ENCODE data around the gene MEG3. TPM values are rescaled to one million over a fixed set of nuclear protein-coding genes. Genes with fewer than 3 reads are reported as not detected.

The MEG3 gene
- total RNA-seq, 3 donors from 2014 or later (not counting 1 experiment from before 2014, with no cell fraction given), result 1.0 to 6.6 (median 1.9) TPM

DNA sequence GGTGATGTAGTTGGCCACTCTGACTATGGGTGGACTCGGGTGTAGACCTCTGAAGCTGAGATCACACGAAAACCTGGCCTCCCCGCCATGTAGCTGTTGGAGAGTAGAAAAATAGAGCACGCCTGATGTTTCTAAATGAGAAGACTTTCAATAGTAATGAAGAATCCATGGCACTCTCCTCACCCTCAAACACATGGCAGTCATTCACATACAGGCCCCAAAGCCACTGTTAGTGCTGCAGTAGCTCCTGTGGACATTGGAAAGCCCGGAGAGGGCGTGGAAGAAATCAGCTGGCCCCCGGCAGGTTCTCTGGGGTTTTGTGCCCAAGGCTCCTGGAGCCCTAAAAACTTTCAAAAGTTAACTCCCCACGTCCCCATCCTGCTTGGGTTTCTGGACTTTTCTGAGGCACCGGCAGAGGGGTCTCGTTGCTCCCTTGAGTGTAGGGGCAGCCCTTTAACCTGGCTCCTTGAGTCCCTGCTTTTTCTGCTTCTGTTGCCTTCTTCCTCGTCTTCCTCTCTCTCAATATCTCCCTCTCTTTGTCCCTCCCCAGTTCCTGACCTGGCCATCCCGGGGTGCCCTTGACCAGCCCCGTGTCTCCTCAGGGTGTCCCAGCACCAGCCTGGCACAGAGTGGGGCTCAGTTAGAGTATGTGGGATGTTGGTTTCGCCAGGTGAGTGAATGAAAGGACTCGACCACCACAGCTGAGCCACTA, 8.3 kb downstream of the MEG3 start:
- intact Hi-C loops (cut with micrococcal nuclease), result no loop called here
- H3K27me3 ChIP-seq (ENCODE audit: control insufficient read depth, insufficient read depth, low read length), result no peaks in the 10 kb centered on the region
- H3K4me1 ChIP-seq (ENCODE audit: control insufficient read depth, insufficient read depth, low read length), result no peaks in the 10 kb centered on the region
- H3K9me3 Mint-ChIP-seq, result no peaks in the 10 kb centered on the region
- no peaks in the 10 kb centered on the region for H3K4me1 Mint-ChIP-seq
- no peak overlapping the region for H3K4me3 Mint-ChIP-seq
- no peaks in the 10 kb centered on the region for H3K36me3 Mint-ChIP-seq
- no peak for ATAC-seq
- no peak overlapping the region for H3K27ac ChIP-seq (ENCODE audit: low read length)
- H3K9me3 ChIP-seq (ENCODE audit: control insufficient read depth, insufficient read depth, low read length), result no peaks in the 10 kb centered on the region
- no peak overlapping the region for H3K27ac Mint-ChIP-seq
- H3K27me3 Mint-ChIP-seq (ENCODE audit: low read depth in 2 of 2), result peaks cover 7 to 14% of the 10 kb centered on the region in 2 donors
- DNase-seq, result no peak
- H3K36me3 ChIP-seq (ENCODE audit: control insufficient read depth, insufficient read depth, low read length), result no peaks in the 10 kb centered on the region
- H3K4me3 ChIP-seq (ENCODE audit: low read length), result no peak overlapping the region
- TF ChIP-seq, protein P1, sequence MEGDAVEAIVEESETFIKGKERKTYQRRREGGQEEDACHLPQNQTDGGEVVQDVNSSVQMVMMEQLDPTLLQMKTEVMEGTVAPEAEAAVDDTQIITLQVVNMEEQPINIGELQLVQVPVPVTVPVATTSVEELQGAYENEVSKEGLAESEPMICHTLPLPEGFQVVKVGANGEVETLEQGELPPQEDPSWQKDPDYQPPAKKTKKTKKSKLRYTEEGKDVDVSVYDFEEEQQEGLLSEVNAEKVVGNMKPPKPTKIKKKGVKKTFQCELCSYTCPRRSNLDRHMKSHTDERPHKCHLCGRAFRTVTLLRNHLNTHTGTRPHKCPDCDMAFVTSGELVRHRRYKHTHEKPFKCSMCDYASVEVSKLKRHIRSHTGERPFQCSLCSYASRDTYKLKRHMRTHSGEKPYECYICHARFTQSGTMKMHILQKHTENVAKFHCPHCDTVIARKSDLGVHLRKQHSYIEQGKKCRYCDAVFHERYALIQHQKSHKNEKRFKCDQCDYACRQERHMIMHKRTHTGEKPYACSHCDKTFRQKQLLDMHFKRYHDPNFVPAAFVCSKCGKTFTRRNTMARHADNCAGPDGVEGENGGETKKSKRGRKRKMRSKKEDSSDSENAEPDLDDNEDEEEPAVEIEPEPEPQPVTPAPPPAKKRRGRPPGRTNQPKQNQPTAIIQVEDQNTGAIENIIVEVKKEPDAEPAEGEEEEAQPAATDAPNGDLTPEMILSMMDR (IDR thresholded peaks at IDR 0.05), result no peak
- WGBS (ENCODE audit: insufficient coverage), result 89% methylated on average over 14 of the region's 15 CpGs

DNA sequence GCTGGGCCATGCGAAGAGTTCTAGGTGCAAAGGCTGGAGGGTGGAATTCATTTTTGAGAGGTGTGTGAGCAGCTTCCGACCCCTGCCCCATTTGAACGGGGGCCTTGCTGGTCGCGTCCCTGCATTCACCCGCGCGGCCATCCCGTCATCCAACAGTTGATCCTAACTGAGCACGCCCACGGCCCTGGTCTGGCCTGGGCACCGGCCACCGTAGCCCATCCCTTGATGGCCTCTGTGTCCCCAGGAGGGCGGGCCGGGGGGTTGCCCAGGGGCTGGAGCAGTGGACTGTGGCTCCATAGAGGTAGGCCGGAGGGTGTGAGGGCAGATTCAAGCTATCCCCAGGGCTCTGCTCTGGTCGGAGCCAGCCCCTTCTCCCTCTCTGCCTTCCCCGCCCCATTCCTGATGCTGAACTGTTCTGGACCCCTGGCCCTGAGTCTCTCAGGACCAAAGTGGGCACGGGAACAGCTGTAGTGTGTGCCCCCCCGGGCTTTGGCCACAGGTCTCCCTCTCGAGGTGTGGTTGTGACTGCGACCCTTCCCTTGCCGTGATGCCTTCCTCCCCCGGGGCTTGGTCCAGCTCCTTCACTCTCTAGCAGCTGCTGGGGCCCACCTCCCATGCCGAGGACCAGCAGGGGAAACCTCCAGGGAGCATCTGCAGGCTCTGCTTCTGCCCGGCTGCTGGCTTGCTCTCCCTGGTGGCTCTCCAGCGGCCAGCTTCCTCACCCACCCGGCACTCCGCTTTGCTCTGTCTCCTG, 9.1 kb downstream of the MEG3 start:
- H3K36me3 ChIP-seq (ENCODE audit: control insufficient read depth, insufficient read depth, low read length), result no peaks in the 10 kb centered on the region
- H3K4me3 ChIP-seq (ENCODE audit: low read length), result no peak overlapping the region
- TF ChIP-seq, protein P1 (IDR thresholded peaks at IDR 0.05), result no peak
- Mint-ChIP-seq H3K9me3 (no peaks in the 10 kb centered on the region), H3K36me3 (no peaks in the 10 kb centered on the region), H3K4me1 (no peaks in the 10 kb centered on the region), H3K4me3 (no peak overlapping the region), H3K27ac (no peak overlapping the region), H3K27me3 (ENCODE audit: low read depth in 2 of 2) (peaks cover 4 to 8% of the 10 kb centered on the region in 2 donors)
- no peak overlapping the region for H3K27ac ChIP-seq (ENCODE audit: low read length)
- no peaks in the 10 kb centered on the region for H3K4me1 ChIP-seq (ENCODE audit: control insufficient read depth, insufficient read depth, low read length)
- H3K27me3 ChIP-seq (ENCODE audit: control insufficient read depth, insufficient read depth, low read length), result no peaks in the 10 kb centered on the region
- no peak for DNase-seq
- no peak for ATAC-seq
- intact Hi-C loops (cut with micrococcal nuclease), result no loop called here
- no peaks in the 10 kb centered on the region for H3K9me3 ChIP-seq (ENCODE audit: control insufficient read depth, insufficient read depth, low read length)
- WGBS (ENCODE audit: insufficient coverage), result 86% methylated on average over 29 of the region's 29 CpGs

DNA sequence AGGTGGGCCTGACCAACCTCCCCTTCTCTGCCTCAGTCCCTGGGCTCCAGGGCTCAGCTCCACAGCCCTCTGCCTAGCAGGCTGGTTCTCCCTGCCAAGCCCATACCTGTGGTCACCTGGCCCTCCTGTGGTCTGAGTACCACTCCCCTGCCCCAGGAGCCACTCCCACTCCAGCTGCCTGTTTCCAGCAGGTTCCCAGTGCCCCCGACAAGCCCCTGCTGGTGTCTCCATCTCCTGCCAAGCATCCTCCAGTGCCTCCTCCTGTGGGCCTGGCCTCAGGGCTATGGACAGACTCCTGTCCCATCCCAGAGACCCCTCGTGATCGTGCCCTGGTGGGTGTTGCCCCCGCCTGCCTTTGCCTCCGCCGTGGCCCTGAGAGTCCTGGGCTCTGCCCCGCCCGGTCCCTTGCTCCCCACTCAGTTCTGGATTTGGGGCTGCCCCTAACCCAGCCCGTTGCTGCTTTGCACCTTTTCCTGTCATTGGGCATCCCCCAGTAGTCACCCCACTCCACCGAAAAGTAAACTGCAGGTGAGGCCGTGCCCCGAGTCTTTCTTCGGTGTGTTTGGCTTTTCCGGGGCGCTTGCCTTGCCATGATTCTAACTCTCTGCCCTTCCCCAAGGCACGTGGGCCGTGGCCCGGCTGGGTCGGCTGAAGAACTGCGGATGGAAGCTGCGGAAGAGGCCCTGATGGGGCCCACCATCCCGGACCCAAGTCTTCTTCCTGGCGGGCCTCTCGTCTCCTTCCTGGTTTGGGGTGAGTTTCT, 9.8 kb downstream of the MEG3 start:
- H3K27ac Mint-ChIP-seq, result no peak overlapping the region
- 86% methylated on average over 24 of the region's 24 CpGs for WGBS (ENCODE audit: insufficient coverage)
- H3K27ac ChIP-seq (ENCODE audit: low read length), result no peak overlapping the region
- no peaks in the 10 kb centered on the region for H3K36me3 Mint-ChIP-seq
- H3K27me3 Mint-ChIP-seq (ENCODE audit: low read depth in 2 of 2), result peaks cover 4 to 8% of the 10 kb centered on the region in 2 donors
- H3K4me1 ChIP-seq (ENCODE audit: control insufficient read depth, insufficient read depth, low read length), result no peaks in the 10 kb centered on the region
- DNase-seq (no peak), ATAC-seq (no peak)
- H3K4me3 Mint-ChIP-seq, result no peak overlapping the region
- no peak overlapping the region for H3K4me3 ChIP-seq (ENCODE audit: low read length)
- no peaks in the 10 kb centered on the region for H3K9me3 Mint-ChIP-seq
- no peaks in the 10 kb centered on the region for H3K4me1 Mint-ChIP-seq
- no peaks in the 10 kb centered on the region for H3K27me3 ChIP-seq (ENCODE audit: control insufficient read depth, insufficient read depth, low read length)
- intact Hi-C loops (cut with micrococcal nuclease), result no loop called here
- TF ChIP-seq, protein P1 (IDR thresholded peaks at IDR 0.05), result no peak
- no peaks in the 10 kb centered on the region for H3K9me3 ChIP-seq (ENCODE audit: control insufficient read depth, insufficient read depth, low read length)
- no peaks in the 10 kb centered on the region for H3K36me3 ChIP-seq (ENCODE audit: control insufficient read depth, insufficient read depth, low read length)

Measured in natural killer cell (primary cell).